IMR-90 (cell line): ENCODE results near the gene MAFF. TPM values are rescaled to one million over a fixed set of nuclear protein-coding genes. Genes with fewer than 3 reads are reported as not detected.

Experiments
- ATAC-seq: fragments of 200-7000 bp; cut with Tn5 transposase; 2 replicates; pipeline ENCODE4 v1.9.1; 2020; ENCODE audit warnings: low read depth, mild to moderate bottlenecking, moderate library complexity
- BruUV-seq: library from RNA; stranded (reverse); fragments of 400-500 nt; replicated peaks from 2 replicates; lab custom pipeline; 2021; lab: Mats Ljungman, UMichigan
- CTCF ChIA-PET: fragments of 300-600 bp; formaldehyde crosslinking; extraction: SDS; loops from one replicate; lab custom pipeline; 2021; ENCODE audit warnings: antibody characterized with exemption; lab: Yijun Ruan, JAX
- POLR2A ChIA-PET: fragments of 300-600 bp; sonication (Branson Sonifier 250); formaldehyde crosslinking; loops from one replicate; lab custom pipeline; 2022; ENCODE audit warnings: antibody characterized with exemption; ENCODE audit not compliant: unreplicated experiment; lab: Charles Lee
- DNase-seq: peaks from one replicate; pipeline ENCODE4 v3.0.0; 2013
- H2AFZ ChIP-seq: replicated peaks from 2 replicates; pipeline ENCODE3; 2013; ENCODE audit warnings: low read length, mild to moderate bottlenecking; ENCODE audit not compliant: poor library complexity
- H2AK5ac ChIP-seq: 2 replicates; pipeline ENCODE4 v1.6.1; 2013; ENCODE audit warnings: low read depth, low read length, inconsistent platforms
- H2AK9ac ChIP-seq: replicated peaks from 2 replicates; pipeline ENCODE3; 2013; ENCODE audit warnings: mild to moderate bottlenecking, low read depth, low read length, moderate library complexity; ENCODE audit not compliant: poor library complexity
- H2BK120ac ChIP-seq: 2 replicates; pipeline ENCODE4 v1.6.1; 2013; ENCODE audit warnings: low read depth, low read length, inconsistent platforms
- H2BK15ac ChIP-seq: 3 replicates; pipeline ENCODE4 v1.6.1; 2013; ENCODE audit warnings: low read depth, low read length, inconsistent platforms
- H2BK20ac ChIP-seq: 2 replicates; pipeline ENCODE4 v1.6.1; 2013; ENCODE audit warnings: low read depth, mild to moderate bottlenecking, inconsistent platforms, low read length, moderate library complexity
- H2BK5ac ChIP-seq: 2 replicates; pipeline ENCODE4 v1.6.1; 2013; ENCODE audit warnings: mild to moderate bottlenecking, low read depth, low read length, inconsistent platforms; ENCODE audit not compliant: poor library complexity, severe bottlenecking
- H3K14ac ChIP-seq: replicated peaks from 2 replicates; pipeline ENCODE4 v1.6.1; 2013; ENCODE audit warnings: low read depth, low read length, inconsistent platforms
- H3K18ac ChIP-seq: 2 replicates; pipeline ENCODE4 v1.6.1; 2013; ENCODE audit warnings: low read depth, low read length, control low read depth
- H3K23ac ChIP-seq: 2 replicates; pipeline ENCODE4 v1.6.1; 2013; ENCODE audit warnings: low read depth, low read length, inconsistent platforms
- H3K27ac ChIP-seq: 2 replicates; pipeline ENCODE4 v1.5.1; 2013; ENCODE audit warnings: mild to moderate bottlenecking, control low read depth, low read length; ENCODE audit not compliant: insufficient read depth
- H3K27me3 ChIP-seq: 2 replicates; pipeline ENCODE4 v1.6.1; 2013; ENCODE audit warnings: low read length; ENCODE audit not compliant: control insufficient read depth, insufficient read depth
- H3K36me3 ChIP-seq: 2 replicates; pipeline ENCODE4 v1.6.1; 2013; ENCODE audit warnings: low read length, mixed read lengths; ENCODE audit not compliant: control insufficient read depth, insufficient read depth
- H3K4ac ChIP-seq: 2 replicates; pipeline ENCODE4 v1.6.1; 2013; ENCODE audit warnings: low read depth, low read length, inconsistent platforms
- H3K4me1 ChIP-seq: 2 replicates; pipeline ENCODE4 v1.6.1; 2013; ENCODE audit warnings: low read length, mixed read lengths; ENCODE audit not compliant: control insufficient read depth, insufficient read depth
- H3K4me2 ChIP-seq: 2 replicates; pipeline ENCODE4 v1.6.1; 2013; ENCODE audit warnings: low read depth, mild to moderate bottlenecking, control low read depth, low read length, moderate library complexity
- H3K4me3 ChIP-seq: 2 replicates; pipeline ENCODE4 v1.5.1; 2013; ENCODE audit warnings: low read depth, mild to moderate bottlenecking, control low read depth, low read length, moderate library complexity; ENCODE audit not compliant: insufficient read depth
- H3K56ac ChIP-seq: 2 replicates; pipeline ENCODE4 v1.6.1; 2013; ENCODE audit warnings: low read length, inconsistent platforms; ENCODE audit not compliant: insufficient read depth; ENCODE audit errors: extremely low read depth
- H3K79me1 ChIP-seq, 2 experiments: 2 replicates each; pipeline ENCODE4 v1.6.1; 2013; ENCODE audit warnings: low read length in 2 of 2, inconsistent platforms in 1 of 2, low read depth in 1 of 2
- H3K9ac ChIP-seq: 2 replicates; pipeline ENCODE4 v1.6.1; 2013; ENCODE audit warnings: low read depth, low read length, control low read depth
- H3K9me1 ChIP-seq: 2 replicates; pipeline ENCODE4 v1.6.1; 2013; ENCODE audit warnings: low read length, inconsistent platforms; ENCODE audit not compliant: insufficient read depth
- H3K9me3 ChIP-seq: 2 replicates; pipeline ENCODE4 v1.6.1; 2013; ENCODE audit warnings: low read length; ENCODE audit not compliant: control insufficient read depth, insufficient read depth
- H4K20me1 ChIP-seq: 2 replicates; pipeline ENCODE4 v1.6.1; 2013; ENCODE audit warnings: low read length, inconsistent platforms; ENCODE audit not compliant: insufficient read depth
- H4K5ac ChIP-seq: 2 replicates; pipeline ENCODE4 v1.6.1; 2013; ENCODE audit warnings: mild to moderate bottlenecking, low read depth, low read length, control low read depth
- H4K8ac ChIP-seq, 2 experiments: 2 replicates each; pipeline ENCODE4 v1.6.1; 2013; ENCODE audit warnings: low read depth in 2 of 2, low read length in 2 of 2, control low read depth in 1 of 2, inconsistent platforms in 1 of 2
- H4K91ac ChIP-seq: 2 replicates; pipeline ENCODE4 v1.6.1; 2013; ENCODE audit warnings: low read depth, low read length, inconsistent platforms; ENCODE audit not compliant: insufficient read depth
- BHLHE40 ChIP-seq: fragments of 150-350 bp; IDR thresholded peaks from 2 replicates; pipeline ENCODE4 v1.6.1; 2016; ENCODE audit warnings: mild to moderate bottlenecking, low read depth, low read length
- FOS ChIP-seq: fragments of 150-350 bp; IDR thresholded peaks from 2 replicates; pipeline ENCODE4 v1.6.1; 2016; ENCODE audit warnings: low read depth, low read length
- MXI1 ChIP-seq: IDR thresholded peaks from 2 replicates; pipeline ENCODE4 v1.6.1; 2012; ENCODE audit warnings: low read depth, mild to moderate bottlenecking, low read length, moderate library complexity, borderline replicate concordance
- NFE2L2 ChIP-seq: fragments of 150-350 bp; IDR thresholded peaks from 2 replicates; pipeline ENCODE4 v1.6.1; 2016; ENCODE audit warnings: low read depth, mild to moderate bottlenecking, low read length
- RCOR1 ChIP-seq: IDR thresholded peaks from 2 replicates; pipeline ENCODE4 v1.6.1; 2012; ENCODE audit warnings: mild to moderate bottlenecking, low read length, improper control_type of control experiment; ENCODE audit not compliant: insufficient replicate concordance
- USF2 ChIP-seq: fragments of 150-350 bp; IDR thresholded peaks from 2 replicates; pipeline ENCODE4 v1.6.1; 2017; ENCODE audit warnings: mild to moderate bottlenecking, antibody characterized with exemption, low read length, low read depth
- WGBS, 2 experiments: methylation state at CpG; one replicate each; pipeline versions ENCODE4 v1.1.5 to v1.1.7; 2013; ENCODE audit warnings: missing lambda C conversion rate in 2 of 2; ENCODE audit not compliant: insufficient read length in 1 of 2; ENCODE audit errors: extremely low coverage in 2 of 2; 5-methylcytosine and 5-hydroxymethylcytosine counted together
- dilution Hi-C: fragments of 300-500 bp; cut with HindIII; formaldehyde crosslinking; loops from one replicate; pipeline ENCODE4 v1.14.3; 2018; ENCODE audit warnings: low sequenced_read_pairs; ENCODE audit not compliant: unreplicated experiment
- in situ Hi-C: fragments of 300-500 bp; cut with MboI; formaldehyde crosslinking; loops from 3 replicates; pipeline ENCODE4 v1.14.3; 2019; ENCODE audit warnings: low sequenced_read_pairs, inconsistent platforms, mixed read lengths
- intact Hi-C: fragments of 100-400 bp; cut with micrococcal nuclease; formaldehyde crosslinking; loops from 2 replicates; pipeline ENCODE4 v1.10.0; 2022
- polyA plus RNA-seq, 3 experiments: library from polyadenylated mRNA; depleted of rRNA; stranded (reverse); fragments of >200 nt; gene quantifications; 2 replicates each; pipeline ENCODE4 v1.2.3, GENCODE V29; 2012; ENCODE audit warnings: low replicate concordance in 1 of 3
- total RNA-seq: library from RNA; depleted of rRNA; stranded (reverse); fragments of >200 nt; gene quantifications from 2 replicates; pipeline ENCODE4 v1.2.3, GENCODE V29; 2012

The MAFF gene
- total and polyA plus RNA-seq, 2 of the 4 experiments (the other 2 are of a cell fraction) = 18.3 to 25.9 TPM

- no peak for ATAC-seq
- Histone ChIP-seq H4K20me1 (no peaks in the 10 kb centered on the region), H3K14ac (no peak overlapping the region), H2AK5ac (no peak overlapping the region), H2AK9ac (no peak overlapping the region), H3K4me1 (no peaks in the 10 kb centered on the region; the same call in 1 of the 2 replicates), H3K9ac (no peak overlapping the region), H3K4me3 (no peak overlapping the region), H4K5ac (no peak overlapping the region), H3K56ac (no peak overlapping the region), H3K23ac (no peak overlapping the region), H3K4ac (no peak overlapping the region), H3K9me3 (no peaks in the 10 kb centered on the region), H3K79me1 (no peaks in the 10 kb centered on the region), H3K27me3 (peaks cover 1% of the 10 kb centered on the region; the same call in 1 of the 2 replicates), H2BK120ac (no peak overlapping the region), H3K36me3 (no peaks in the 10 kb centered on the region), H3K9me1 (no peaks in the 10 kb centered on the region), H2BK5ac (no peak overlapping the region), H2BK20ac (no peak overlapping the region), H4K8ac (no peak overlapping the region), H4K91ac (no peak overlapping the region), H2AFZ (no peak overlapping the region), H3K4me2 (no peak overlapping the region), H3K27ac (no peak overlapping the region), H3K18ac (no peak overlapping the region), H2BK15ac (no peak overlapping the region)
- dilution Hi-C loops (no loop called here), intact Hi-C loops (no loop called here), in situ Hi-C loops (no loop called here)
- TF ChIP-seq RCOR1 (no peak), NFE2L2 (no peak), MXI1 (no peak), FOS (no peak), BHLHE40 (no peak), USF2 (no peak)
- BruUV-seq = no TSS peak
- WGBS, 2 experiments = no CpG with 5 or more reads among the region's 1 CpG
- POLR2A ChIA-PET = no interaction called here
- CTCF ChIA-PET = no interaction called here
- DNase-seq = no peak
These were observed 46.1 kb upstream of the MAFF start for GRCh38 chr22:38155703-38156102.
